Measurements from ENCODE around the gene CADPS. TPM values are rescaled to one million over a fixed set of nuclear protein-coding genes. Genes with fewer than 3 reads are reported as not detected.

The CADPS gene
- total RNA-seq, 2 donors from 2014 or later, result 11.7 to 20.8 TPM

GRCh38 chr3:62574266-62574898 lies 300.8 kb downstream of the CADPS start:
- Mint-ChIP-seq H3K4me3 (no peak overlapping the region), H3K27me3 (ENCODE audit: insufficient read depth) (no peaks in the 10 kb centered on the region), H3K9me3 (peaks cover 15% of the 10 kb centered on the region), H3K36me3 (ENCODE audit: low read depth) (peaks cover 7% of the 10 kb centered on the region), H3K27ac (no peak overlapping the region), H3K4me1 (no peaks in the 10 kb centered on the region)
- Histone ChIP-seq H3K36me3 (ENCODE audit: control insufficient read depth, insufficient read depth, low read length) (peaks cover 7% of the 10 kb centered on the region), H3K4me1 (ENCODE audit: control insufficient read depth, insufficient read depth, low read length) (no peaks in the 10 kb centered on the region), H3K27ac (ENCODE audit: low read depth, low read length) (no peak overlapping the region), H3K27me3 (ENCODE audit: control insufficient read depth, insufficient read depth, low read length, poor library complexity, severe bottlenecking) (no peaks in the 10 kb centered on the region), H3K4me3 (ENCODE audit: low read length) (no peak overlapping the region), H3K9me3 (ENCODE audit: control insufficient read depth, low read length) (peaks cover 9% of the 10 kb centered on the region), H3K9ac (ENCODE audit: extremely low read depth, low read length, poor library complexity, severe bottlenecking) (no peak overlapping the region)
- WGBS, 2 experiments (ENCODE audit: insufficient coverage in 1 of 2, insufficient read length in 1 of 2), result 85 to 86% methylated on average over 4 to 5 of the region's 5 CpGs
- no peak for DNase-seq
- TF ChIP-seq CTCF (conservative IDR thresholded peaks at IDR 0.05), result no peak

GRCh38 chr3:62571916-62572315 lies 303.3 kb downstream of the CADPS start:
- Histone ChIP-seq H3K9ac (ENCODE audit: extremely low read depth, low read length, poor library complexity, severe bottlenecking) (no peak overlapping the region), H3K27ac (ENCODE audit: low read depth, low read length) (no peak overlapping the region), H3K9me3 (ENCODE audit: control insufficient read depth, low read length) (no peaks in the 10 kb centered on the region), H3K4me1 (ENCODE audit: control insufficient read depth, insufficient read depth, low read length) (no peaks in the 10 kb centered on the region), H3K4me3 (ENCODE audit: low read length) (no peak overlapping the region), H3K27me3 (ENCODE audit: control insufficient read depth, insufficient read depth, low read length, poor library complexity, severe bottlenecking) (no peaks in the 10 kb centered on the region), H3K36me3 (ENCODE audit: control insufficient read depth, insufficient read depth, low read length) (peaks cover 8% of the 10 kb centered on the region)
- Mint-ChIP-seq H3K4me1 (no peaks in the 10 kb centered on the region), H3K27ac (no peak overlapping the region), H3K9me3 (no peaks in the 10 kb centered on the region), H3K27me3 (ENCODE audit: insufficient read depth) (no peaks in the 10 kb centered on the region), H3K4me3 (no peak overlapping the region), H3K36me3 (ENCODE audit: low read depth) (no peaks in the 10 kb centered on the region)
- DNase-seq, result no peak
- TF ChIP-seq CTCF (conservative IDR thresholded peaks at IDR 0.05), result no peak
- WGBS, 2 experiments (ENCODE audit: insufficient coverage in 1 of 2, insufficient read length in 1 of 2), result 89 to 90% methylated on average over 4 of the region's 4 CpGs

- no peaks in the 10 kb centered on the region for H3K4me1 Mint-ChIP-seq
- DNase-seq, result no peak
- no peak overlapping the region for H3K4me3 Mint-ChIP-seq
- no peak for TF ChIP-seq CTCF (conservative IDR thresholded peaks at IDR 0.05)
- H3K9me3 Mint-ChIP-seq, result no peaks in the 10 kb centered on the region
- Histone ChIP-seq H3K27me3 (ENCODE audit: control insufficient read depth, insufficient read depth, low read length, poor library complexity, severe bottlenecking) (no peaks in the 10 kb centered on the region), H3K4me3 (ENCODE audit: low read length) (no peak overlapping the region), H3K9me3 (ENCODE audit: control insufficient read depth, low read length) (no peaks in the 10 kb centered on the region), H3K4me1 (ENCODE audit: control insufficient read depth, insufficient read depth, low read length) (no peaks in the 10 kb centered on the region), H3K27ac (ENCODE audit: low read depth, low read length) (no peak overlapping the region), H3K36me3 (ENCODE audit: control insufficient read depth, insufficient read depth, low read length) (peaks cover 8% of the 10 kb centered on the region), H3K9ac (ENCODE audit: extremely low read depth, low read length, poor library complexity, severe bottlenecking) (no peak overlapping the region)
- no peaks in the 10 kb centered on the region for H3K27me3 Mint-ChIP-seq (ENCODE audit: insufficient read depth)
- 80 to 83% methylated on average over 6 of the region's 6 CpGs for WGBS, 2 experiments (ENCODE audit: insufficient coverage in 1 of 2, insufficient read length in 1 of 2)
- H3K27ac Mint-ChIP-seq, result no peak overlapping the region
- H3K36me3 Mint-ChIP-seq (ENCODE audit: low read depth), result no peaks in the 10 kb centered on the region
These were observed 304.3 kb downstream of the CADPS start for GRCh38 chr3:62570888-62571287.

Measured in endodermal cell (in vitro differentiated cells).